T-helper 22 cell (primary cell): ENCODE results near the gene STIM2.

Source experiments
- DNase-seq: peaks from one replicate; pipeline ENCODE4 v3.0.0-alpha.2; 2020; ENCODE audit warnings: low read depth

STIM2 gene

GRCh38 chr4:26900765-26901164 lies 40.1 kb downstream of the STIM2 start:
- DNase-seq: no peak

- DNase-seq: no peak
Observed at GRCh38 chr4:26905172-26905571, 44.5 kb downstream of the STIM2 start.

- no peak for DNase-seq
Observed at GRCh38 chr4:26907731-26908599, 47.3 kb downstream of the STIM2 start.

GRCh38 chr4:26909369-26909768 lies 48.7 kb downstream of the STIM2 start:
- no peak for DNase-seq

GRCh38 chr4:26911254-26911653 lies 50.6 kb downstream of the STIM2 start:
- DNase-seq: no peak

GRCh38 chr4:26912069-26912468 lies 51.4 kb downstream of the STIM2 start:
- DNase-seq: no peak

GRCh38 chr4:26912810-26913209 lies 52.2 kb downstream of the STIM2 start:
- no peak for DNase-seq

GRCh38 chr4:26916195-26916594 lies 55.6 kb downstream of the STIM2 start:
- DNase-seq: no peak

- DNase-seq: no peak
Observed at GRCh38 chr4:26930964-26931363, 70.3 kb downstream of the STIM2 start.

GRCh38 chr4:26931451-26931850 lies 70.8 kb downstream of the STIM2 start:
- DNase-seq: no peak

GRCh38 chr4:26931966-26932365 lies 71.3 kb downstream of the STIM2 start:
- DNase-seq: no peak

- DNase-seq: no peak
Observed at GRCh38 chr4:26935397-26935796, 74.8 kb downstream of the STIM2 start.

- DNase-seq: no peak
Observed at GRCh38 chr4:26936284-26937065, 75.8 kb downstream of the STIM2 start.

- DNase-seq: no peak
Observed at GRCh38 chr4:26937139-26937538, 76.5 kb downstream of the STIM2 start.

GRCh38 chr4:26937567-26937966 lies 76.9 kb downstream of the STIM2 start:
- no peak for DNase-seq

- no peak for DNase-seq
Observed at GRCh38 chr4:26938516-26938915, 77.9 kb downstream of the STIM2 start.

- DNase-seq: no peak
Observed at GRCh38 chr4:26941951-26942350, 81.3 kb downstream of the STIM2 start.

GRCh38 chr4:26942871-26943270 lies 82.2 kb downstream of the STIM2 start:
- DNase-seq: no peak

- DNase-seq: no peak
Observed at GRCh38 chr4:26943391-26943790, 82.8 kb downstream of the STIM2 start.

- DNase-seq: no peak
Observed at GRCh38 chr4:26945794-26946193, 85.2 kb downstream of the STIM2 start.

GRCh38 chr4:26947318-26947717 lies 86.7 kb downstream of the STIM2 start:
- no peak for DNase-seq

GRCh38 chr4:26950446-26950845 lies 89.8 kb downstream of the STIM2 start:
- no peak for DNase-seq

GRCh38 chr4:26952891-26953290 lies 92.2 kb downstream of the STIM2 start:
- no peak for DNase-seq
